ENCODE results near the gene OR5AC2.

Gene OR5AC2

GRCh38 chr3:98049271-98049670, 37.7 kb upstream of the OR5AC2 start:
- Histone ChIP-seq H3K9me3 (ENCODE audit: severe bottlenecking) (no peaks in the 10 kb centered on the region), H3K27me3 (ENCODE audit: insufficient read depth, low read depth, severe bottlenecking) (no peaks in the 10 kb centered on the region), H3K36me3 (no peaks in the 10 kb centered on the region), H3K27ac (no peak overlapping the region), H3K4me3 (ENCODE audit: low read depth, low read length) (no peak overlapping the region)
- no peak for DNase-seq
- TF ChIP-seq CTCF (IDR thresholded peaks at IDR 0.05; ENCODE audit: low read depth, low read length), result no peak

GRCh38 chr3:98056035-98056434, 30.9 kb upstream of the OR5AC2 start:
- Histone ChIP-seq H3K27ac (no peak overlapping the region), H3K27me3 (ENCODE audit: insufficient read depth, low read depth, severe bottlenecking) (no peaks in the 10 kb centered on the region), H3K4me3 (ENCODE audit: low read depth, low read length) (no peak overlapping the region), H3K9me3 (ENCODE audit: severe bottlenecking) (no peaks in the 10 kb centered on the region), H3K36me3 (no peaks in the 10 kb centered on the region)
- TF ChIP-seq CTCF (IDR thresholded peaks at IDR 0.05; ENCODE audit: low read depth, low read length), result no peak
- DNase-seq, result no peak

GRCh38 chr3:98057631-98058030, 29.3 kb upstream of the OR5AC2 start:
- no peaks in the 10 kb centered on the region for H3K9me3 ChIP-seq (ENCODE audit: severe bottlenecking)
- no peaks in the 10 kb centered on the region for H3K36me3 ChIP-seq
- no peak overlapping the region for H3K27ac ChIP-seq
- TF ChIP-seq CTCF (IDR thresholded peaks at IDR 0.05; ENCODE audit: low read depth, low read length), result no peak
- no peaks in the 10 kb centered on the region for H3K27me3 ChIP-seq (ENCODE audit: insufficient read depth, low read depth, severe bottlenecking)
- no peak for DNase-seq
- H3K4me3 ChIP-seq (ENCODE audit: low read depth, low read length), result no peak overlapping the region

DNA sequence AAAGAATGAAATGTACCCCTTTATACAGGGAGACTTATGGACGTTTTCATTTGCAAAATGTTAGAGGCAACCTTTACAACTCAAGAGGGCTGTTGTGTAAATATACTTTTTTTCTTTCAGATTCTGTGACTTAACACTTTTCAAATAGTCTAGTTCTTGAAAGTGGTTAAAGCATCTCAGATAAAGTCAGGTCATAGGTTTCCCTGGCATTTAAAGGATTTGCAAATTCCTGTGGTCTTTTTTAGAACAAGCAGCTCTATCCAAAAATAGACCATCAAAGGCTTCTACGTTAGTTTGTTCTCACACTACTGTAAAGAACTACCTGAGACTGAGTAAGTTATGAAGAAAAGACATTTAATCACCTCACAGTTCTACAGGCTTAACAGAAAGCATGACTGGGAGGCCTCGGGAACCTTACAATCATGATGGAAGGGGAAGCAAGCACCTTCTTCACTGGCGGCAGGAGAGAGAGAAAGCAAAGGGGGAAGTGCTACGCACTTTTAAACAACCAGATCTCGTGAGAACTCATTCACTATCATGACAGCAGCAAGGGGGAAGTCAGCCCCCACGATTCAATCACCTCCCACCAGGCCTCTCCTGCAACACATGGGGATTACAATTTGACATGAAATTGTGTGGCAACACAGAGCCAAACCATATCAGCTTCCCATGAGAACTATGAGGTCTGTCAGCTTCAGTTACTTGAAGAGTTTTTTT, 28.6 kb upstream of the OR5AC2 start:
- no peak for DNase-seq
- H3K36me3 ChIP-seq, result no peaks in the 10 kb centered on the region
- no peaks in the 10 kb centered on the region for H3K27me3 ChIP-seq (ENCODE audit: insufficient read depth, low read depth, severe bottlenecking)
- TF ChIP-seq CTCF (IDR thresholded peaks at IDR 0.05; ENCODE audit: low read depth, low read length), result no peak
- no peak overlapping the region for H3K27ac ChIP-seq
- no peak overlapping the region for H3K4me3 ChIP-seq (ENCODE audit: low read depth, low read length)
- no peaks in the 10 kb centered on the region for H3K9me3 ChIP-seq (ENCODE audit: severe bottlenecking)

DNA sequence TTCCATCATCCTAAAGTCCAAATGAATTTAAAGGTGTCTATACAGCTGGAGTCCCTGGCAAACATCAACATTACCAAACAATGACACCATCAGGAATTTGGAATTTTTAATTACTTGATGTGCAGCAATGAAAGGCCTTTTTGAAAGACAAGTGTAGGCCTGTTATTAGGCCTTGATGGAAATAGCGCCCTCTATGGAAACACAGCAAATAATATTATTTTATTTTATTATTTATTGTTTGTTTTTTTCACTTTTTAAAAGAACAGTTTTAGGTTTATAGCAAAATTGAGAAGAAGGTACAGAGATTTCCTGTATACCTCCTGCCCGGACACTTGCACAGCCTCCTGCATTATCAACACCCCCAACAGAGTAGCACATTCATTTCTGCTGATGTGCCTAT, 18.1 kb upstream of the OR5AC2 start:
- H3K9me3 ChIP-seq (ENCODE audit: severe bottlenecking), result no peaks in the 10 kb centered on the region
- no peak for DNase-seq
- no peaks in the 10 kb centered on the region for H3K36me3 ChIP-seq
- no peak overlapping the region for H3K27ac ChIP-seq
- 0 out of 2 replicates have a peak, but pooled peaks have one; percentile 10 for TF ChIP-seq CTCF (IDR thresholded peaks at IDR 0.05; ENCODE audit: low read depth, low read length)
- no peaks in the 10 kb centered on the region for H3K27me3 ChIP-seq (ENCODE audit: insufficient read depth, low read depth, severe bottlenecking)
- H3K4me3 ChIP-seq (ENCODE audit: low read depth, low read length), result no peak overlapping the region

DNA sequence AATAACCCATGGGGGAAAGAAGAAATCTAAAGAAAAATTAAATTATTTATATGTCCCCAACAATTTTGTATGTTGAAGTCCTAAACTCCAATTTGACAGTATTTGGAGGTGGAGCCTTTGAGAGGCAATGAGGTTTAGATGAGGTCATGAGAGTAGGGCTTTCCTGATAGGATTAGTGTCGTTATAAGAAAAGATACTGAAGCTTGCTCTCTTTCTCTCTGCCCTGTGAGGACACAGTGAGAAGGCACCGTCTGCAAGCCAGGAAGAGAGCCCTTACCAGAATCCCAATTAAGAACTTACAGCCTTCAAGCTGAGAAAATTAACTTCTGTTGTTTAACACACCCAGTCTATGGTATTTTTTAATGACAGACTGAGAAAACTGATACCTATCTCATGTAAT, 16.1 kb upstream of the OR5AC2 start:
- Histone ChIP-seq H3K9me3 (ENCODE audit: severe bottlenecking) (no peaks in the 10 kb centered on the region), H3K4me3 (ENCODE audit: low read depth, low read length) (no peak overlapping the region), H3K27ac (no peak overlapping the region), H3K36me3 (no peaks in the 10 kb centered on the region), H3K27me3 (ENCODE audit: insufficient read depth, low read depth, severe bottlenecking) (no peaks in the 10 kb centered on the region)
- TF ChIP-seq CTCF (IDR thresholded peaks at IDR 0.05; ENCODE audit: low read depth, low read length), result no peak
- DNase-seq, result no peak
